ENCODE results near the gene PLA1A.
"Not testable (repeated sequence)": the region's sequence is repeated elsewhere in the genome, so short reads cannot be mapped to it uniquely, and the experiment has no call there.

Gene PLA1A

DNA sequence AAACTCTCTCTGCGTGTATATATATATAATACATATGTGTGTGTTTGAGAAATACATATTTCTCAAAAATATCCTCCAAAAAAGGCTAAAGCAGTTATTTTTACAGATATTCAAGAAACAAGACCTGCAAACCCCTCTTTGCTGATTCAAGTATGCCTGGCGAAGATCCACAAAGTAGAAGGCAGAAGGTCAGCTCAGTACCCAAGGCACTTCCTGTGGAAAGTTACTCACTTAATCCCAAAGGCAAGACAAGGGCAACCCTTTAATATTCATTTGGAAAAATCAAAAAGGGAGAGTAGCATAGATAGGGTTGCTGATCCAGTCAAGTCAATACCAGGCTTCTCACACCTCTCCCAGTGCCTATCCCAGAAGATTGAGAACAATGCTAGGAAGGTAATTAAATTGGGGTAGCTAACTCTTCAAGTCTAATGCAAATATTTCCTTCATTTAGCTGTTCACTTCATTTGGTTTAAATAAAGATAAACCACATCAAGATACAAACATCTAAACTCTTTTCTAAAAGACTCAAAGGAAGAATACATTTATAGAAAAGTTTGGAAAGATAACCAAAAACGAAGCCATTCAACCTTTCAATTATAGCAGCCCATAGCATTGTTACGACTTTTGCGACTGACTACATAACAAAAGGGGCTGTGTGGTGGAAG, 72.4 kb downstream of the PLA1A start:
- Histone ChIP-seq H3K36me3 (ENCODE audit: control insufficient read depth, insufficient read depth, low read length) (peaks cover 57% of the 10 kb centered on the region), H3K27ac (ENCODE audit: low read depth, low read length) (no peak overlapping the region), H3K4me1 (ENCODE audit: control insufficient read depth, insufficient read depth, low read length) (no peaks in the 10 kb centered on the region; the same call in 1 of the 2 replicates), H3K27me3 (ENCODE audit: control insufficient read depth, insufficient read depth, low read length) (no peaks in the 10 kb centered on the region), H3K4me3 (ENCODE audit: low read depth, low read length) (no peak overlapping the region), H3K9ac (ENCODE audit: low read length) (no peak overlapping the region), H3K9me3 (ENCODE audit: control insufficient read depth, insufficient read depth, low read depth, low read length) (no peaks in the 10 kb centered on the region)

DNA sequence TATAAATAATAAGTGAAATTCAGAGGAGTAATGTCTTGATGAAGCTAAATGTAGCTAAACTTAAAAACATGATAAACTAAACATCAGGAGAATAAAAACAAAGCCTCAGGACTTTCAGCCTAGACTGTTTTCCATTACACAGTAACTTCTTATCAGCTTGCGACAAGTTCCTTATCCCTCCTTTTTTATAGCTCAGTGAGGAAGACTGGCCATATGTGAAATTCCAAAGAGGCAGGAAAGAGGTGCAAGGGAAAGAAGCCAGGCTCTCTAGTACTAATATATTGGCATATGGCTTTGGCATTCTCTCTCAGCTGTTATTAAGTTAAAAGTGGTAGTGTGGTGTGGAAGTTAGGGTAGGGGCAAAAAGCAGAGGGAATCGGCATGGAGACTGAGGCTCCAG, 75.1 kb downstream of the PLA1A start:
- H3K9me3 ChIP-seq (ENCODE audit: control insufficient read depth, insufficient read depth, low read depth, low read length): no peaks in the 10 kb centered on the region
- no peaks in the 10 kb centered on the region; the same call in 1 of the 2 replicates for H3K4me1 ChIP-seq (ENCODE audit: control insufficient read depth, insufficient read depth, low read length)
- H3K27me3 ChIP-seq (ENCODE audit: control insufficient read depth, insufficient read depth, low read length): no peaks in the 10 kb centered on the region
- H3K4me3 ChIP-seq (ENCODE audit: low read depth, low read length): no peak overlapping the region
- H3K27ac ChIP-seq (ENCODE audit: low read depth, low read length): no peak overlapping the region
- H3K9ac ChIP-seq (ENCODE audit: low read length): no peak overlapping the region
- H3K36me3 ChIP-seq (ENCODE audit: control insufficient read depth, insufficient read depth, low read length): peaks cover 59% of the 10 kb centered on the region

DNA sequence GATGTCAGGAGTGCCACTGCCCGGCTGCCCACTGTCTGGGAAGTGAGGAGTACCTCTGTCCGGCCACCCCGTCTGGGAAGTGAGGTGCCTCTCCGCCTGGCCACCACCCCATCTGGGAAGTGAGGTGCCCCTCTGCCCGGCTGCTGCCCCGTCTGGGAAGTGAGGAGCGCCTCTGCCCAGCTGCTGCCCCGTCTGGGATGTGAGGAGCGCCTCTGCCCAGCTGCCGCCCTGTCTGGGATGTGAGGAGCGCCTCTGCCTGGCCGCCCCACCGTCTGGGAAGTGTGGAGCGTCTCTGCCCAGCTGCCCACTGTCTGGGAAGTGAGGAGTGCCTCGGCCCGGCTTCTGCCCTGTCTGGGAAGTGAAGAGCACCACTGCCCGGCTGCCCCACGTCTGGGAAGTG, 76.2 kb downstream of the PLA1A start:
- H3K27me3 ChIP-seq (ENCODE audit: control insufficient read depth, insufficient read depth, low read length): no peaks in the 10 kb centered on the region
- no peak overlapping the region for H3K4me3 ChIP-seq (ENCODE audit: low read depth, low read length)
- peaks cover 55% of the 10 kb centered on the region for H3K36me3 ChIP-seq (ENCODE audit: control insufficient read depth, insufficient read depth, low read length)
- H3K9me3 ChIP-seq (ENCODE audit: control insufficient read depth, insufficient read depth, low read depth, low read length): no peaks in the 10 kb centered on the region
- H3K4me1 ChIP-seq (ENCODE audit: control insufficient read depth, insufficient read depth, low read length): no peaks in the 10 kb centered on the region; the same call in 1 of the 2 replicates
- no peak overlapping the region for H3K27ac ChIP-seq (ENCODE audit: low read depth, low read length)
- no peak overlapping the region for H3K9ac ChIP-seq (ENCODE audit: low read length)

DNA sequence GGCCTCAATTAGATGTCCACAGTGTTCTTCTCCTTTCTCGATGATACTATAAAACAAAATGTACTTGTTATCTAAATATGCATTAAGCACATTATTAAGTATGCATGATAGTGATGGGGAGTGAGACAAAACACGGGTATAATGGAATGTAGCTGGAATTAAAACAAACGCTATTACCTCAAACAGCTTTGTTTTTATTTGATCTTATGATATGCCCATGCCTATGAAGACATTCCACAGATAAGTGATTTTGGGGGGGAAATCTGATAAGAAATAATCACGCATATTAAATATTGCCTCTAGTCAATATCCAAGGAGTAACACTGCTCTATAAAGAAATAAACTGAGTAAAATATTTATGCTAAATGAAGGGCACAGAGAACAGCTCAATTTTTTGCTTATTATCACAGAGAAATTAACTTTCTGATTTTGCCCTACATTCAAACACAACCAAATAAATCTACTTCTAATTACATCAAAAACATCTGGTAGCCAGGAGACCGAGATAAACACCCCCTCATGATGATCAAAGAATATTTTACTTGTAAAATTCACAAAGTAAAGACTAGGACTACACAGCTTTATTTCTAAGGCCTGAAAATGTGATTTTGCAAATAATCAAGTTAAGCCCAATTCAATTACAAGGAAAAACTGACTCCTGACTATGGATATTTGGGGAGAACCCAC, 77.6 kb downstream of the PLA1A start:
- Histone ChIP-seq H3K4me1 (ENCODE audit: control insufficient read depth, insufficient read depth, low read length) (no peaks in the 10 kb centered on the region; the same call in 1 of the 2 replicates), H3K9me3 (ENCODE audit: control insufficient read depth, insufficient read depth, low read depth, low read length) (no peaks in the 10 kb centered on the region), H3K27me3 (ENCODE audit: control insufficient read depth, insufficient read depth, low read length) (no peaks in the 10 kb centered on the region), H3K4me3 (ENCODE audit: low read depth, low read length) (peak overlapping the region; percentile 99), H3K27ac (ENCODE audit: low read depth, low read length) (no peak overlapping the region), H3K9ac (ENCODE audit: low read length) (no peak overlapping the region), H3K36me3 (ENCODE audit: control insufficient read depth, insufficient read depth, low read length) (peaks cover 46% of the 10 kb centered on the region)

DNA sequence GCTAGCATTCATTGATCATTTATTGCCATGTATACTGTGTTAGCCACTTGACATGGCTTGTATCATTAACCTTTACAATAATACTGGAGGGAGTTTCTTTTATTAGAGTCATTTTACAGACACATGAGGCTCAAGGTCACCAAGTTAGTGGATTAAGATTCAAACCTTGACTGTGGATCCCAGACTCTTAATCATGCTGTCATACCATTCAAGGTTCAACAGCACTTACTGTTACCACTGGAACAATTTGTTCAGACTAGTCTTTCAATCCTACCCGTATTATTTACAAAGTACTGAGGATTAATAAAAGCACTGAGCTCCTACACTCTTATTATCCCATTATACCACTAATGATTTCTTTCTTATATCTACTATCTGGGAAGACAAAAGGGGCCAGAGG, 78.3 kb downstream of the PLA1A start:
- peak overlapping the region; percentile 99 for H3K4me3 ChIP-seq (ENCODE audit: low read depth, low read length)
- peak overlapping the region; percentile 87 for H3K9ac ChIP-seq (ENCODE audit: low read length)
- no peaks in the 10 kb centered on the region; the same call in 1 of the 2 replicates for H3K4me1 ChIP-seq (ENCODE audit: control insufficient read depth, insufficient read depth, low read length)
- no peaks in the 10 kb centered on the region for H3K9me3 ChIP-seq (ENCODE audit: control insufficient read depth, insufficient read depth, low read depth, low read length)
- no peaks in the 10 kb centered on the region for H3K27me3 ChIP-seq (ENCODE audit: control insufficient read depth, insufficient read depth, low read length)
- H3K36me3 ChIP-seq (ENCODE audit: control insufficient read depth, insufficient read depth, low read length): peaks cover 41% of the 10 kb centered on the region
- no peak overlapping the region for H3K27ac ChIP-seq (ENCODE audit: low read depth, low read length)

DNA sequence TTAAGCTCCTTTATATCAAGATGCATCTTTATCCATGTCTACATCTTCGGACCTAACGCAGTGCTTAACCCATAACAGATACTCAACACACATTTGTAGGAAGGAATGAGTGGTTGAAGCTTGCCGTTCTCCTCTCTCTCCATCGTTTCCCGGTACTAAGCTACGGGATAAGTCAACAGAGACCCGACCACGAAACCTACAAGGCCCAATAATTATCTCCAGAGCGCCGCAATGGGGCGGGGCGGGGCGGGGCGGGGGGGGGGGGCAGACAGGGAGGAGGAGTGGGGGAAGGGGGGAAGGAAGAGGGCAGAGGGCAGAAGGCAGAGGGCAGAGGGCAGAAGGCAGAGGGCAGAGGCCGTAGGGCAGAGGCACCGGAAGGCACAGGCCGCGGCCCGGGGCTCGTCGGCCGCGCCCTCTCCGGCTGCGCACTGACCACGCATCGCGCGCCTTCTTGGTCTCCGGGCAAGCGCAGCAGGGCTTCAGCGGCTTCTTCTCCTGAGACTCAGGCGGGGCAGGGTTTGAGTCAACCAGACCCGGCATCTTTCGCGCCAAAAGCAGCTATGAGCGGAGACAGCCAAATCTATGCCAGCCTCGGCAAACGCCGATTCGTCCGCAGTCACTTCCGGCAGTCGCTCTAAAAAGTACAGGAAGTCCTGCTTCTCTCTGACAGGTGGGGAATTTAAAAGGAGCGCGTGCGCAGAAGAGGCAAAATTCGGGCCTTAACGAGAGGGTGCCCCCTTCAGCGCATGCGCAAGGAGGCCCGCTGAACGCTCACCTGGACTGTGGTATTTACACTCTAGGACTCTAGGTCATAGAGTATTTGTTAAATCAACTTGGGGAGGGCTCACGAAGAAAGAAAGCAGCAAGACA, 79.3 kb downstream of the PLA1A start, which contains the start of gene COX17:
COX17 (minus strand) TSS at position 636 of the 870 bp plus-strand sequence; CDS start at position 540, 96 bp downstream.
- H3K27me3 ChIP-seq (ENCODE audit: control insufficient read depth, insufficient read depth, low read length): no peaks in the 10 kb centered on the region
- peak within 1 kb of the TSS; percentile 87 for H3K9ac ChIP-seq (ENCODE audit: low read length)
- H3K4me1 ChIP-seq (ENCODE audit: control insufficient read depth, insufficient read depth, low read length): no peaks in the 10 kb centered on the region; the same call in 1 of the 2 replicates
- peak within 1 kb of the TSS; percentile 64; the same call in 1 of the 2 replicates for H3K27ac ChIP-seq (ENCODE audit: low read depth, low read length)
- peak within 1 kb of the TSS; percentile 99 for H3K4me3 ChIP-seq (ENCODE audit: low read depth, low read length)
- no peaks in the 10 kb centered on the region for H3K9me3 ChIP-seq (ENCODE audit: control insufficient read depth, insufficient read depth, low read depth, low read length)
- H3K36me3 ChIP-seq (ENCODE audit: control insufficient read depth, insufficient read depth, low read length): peaks cover 31% of the 10 kb centered on the region

DNA sequence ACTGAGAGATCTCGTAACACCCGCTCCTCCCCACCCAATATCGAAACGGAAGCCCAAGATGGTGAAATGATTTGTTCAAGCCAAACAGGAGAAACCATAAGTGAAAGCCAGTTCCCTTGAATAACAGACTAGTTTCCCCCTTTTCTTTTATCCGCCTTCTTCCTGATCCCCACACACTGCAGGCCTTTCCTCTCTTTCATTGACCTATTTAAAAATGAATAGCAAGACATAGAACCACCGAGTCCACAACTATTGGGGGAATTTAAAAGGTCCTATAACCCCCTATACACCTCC, 79.9 kb downstream of the PLA1A start:
- Histone ChIP-seq H3K27ac (ENCODE audit: low read depth, low read length) (peak overlapping the region; percentile 64; the same call in 1 of the 2 replicates), H3K9ac (ENCODE audit: low read length) (peak overlapping the region; percentile 87), H3K9me3 (ENCODE audit: control insufficient read depth, insufficient read depth, low read depth, low read length) (no peaks in the 10 kb centered on the region), H3K4me1 (ENCODE audit: control insufficient read depth, insufficient read depth, low read length) (no peaks in the 10 kb centered on the region; the same call in 1 of the 2 replicates), H3K27me3 (ENCODE audit: control insufficient read depth, insufficient read depth, low read length) (no peaks in the 10 kb centered on the region), H3K4me3 (ENCODE audit: low read depth, low read length) (peak overlapping the region; percentile 99), H3K36me3 (ENCODE audit: control insufficient read depth, insufficient read depth, low read length) (peaks cover 26% of the 10 kb centered on the region)

DNA sequence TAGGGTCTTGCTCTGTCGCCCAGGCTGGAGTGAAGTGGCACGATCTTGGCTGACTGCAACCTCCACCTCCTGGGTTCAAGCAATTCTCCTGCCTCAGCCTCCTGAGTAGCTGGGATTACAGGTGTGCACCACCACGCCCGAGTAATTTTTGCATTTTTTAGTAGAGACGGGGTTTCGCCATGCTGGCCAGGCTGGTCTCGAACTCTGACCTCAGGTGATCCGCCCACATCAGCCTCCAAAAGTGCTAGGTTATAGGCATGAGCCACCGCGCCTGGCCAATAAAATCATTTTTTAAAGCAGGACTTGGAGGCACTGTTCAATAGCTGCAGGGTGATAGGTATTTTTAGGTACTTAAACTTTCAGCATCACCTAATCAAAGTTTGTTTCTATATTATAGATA, 80.5 kb downstream of the PLA1A start:
- H3K4me1 ChIP-seq (ENCODE audit: control insufficient read depth, insufficient read depth, low read length); H3K4me3 ChIP-seq (ENCODE audit: low read depth, low read length); H3K27ac ChIP-seq (ENCODE audit: low read depth, low read length); H3K27me3 ChIP-seq (ENCODE audit: control insufficient read depth, insufficient read depth, low read length); H3K9ac ChIP-seq (ENCODE audit: low read length); H3K9me3 ChIP-seq (ENCODE audit: control insufficient read depth, insufficient read depth, low read depth, low read length): not testable (repeated sequence)
- peaks cover 20% of the 10 kb centered on the region for H3K36me3 ChIP-seq (ENCODE audit: control insufficient read depth, insufficient read depth, low read length)

All from HUES6 (cell line).